ENCODE measurements around the gene SPDYE4. TPM values are rescaled to one million over a fixed set of nuclear protein-coding genes. Genes with fewer than 3 reads are reported as not detected.

The SPDYE4 gene
- total RNA-seq, 1 experiment from 2014 or later = not detected

GRCh38 chr17:8785547-8786413 lies 27.4 kb upstream of the SPDYE4 start:
- peak; percentile 45 for DNase-seq (ENCODE audit: low read depth)

- DNase-seq (ENCODE audit: low read depth) = no peak
Observed at GRCh38 chr17:8782176-8782575, 23.8 kb upstream of the SPDYE4 start.

- no peak for DNase-seq (ENCODE audit: low read depth)
Observed at GRCh38 chr17:8781776-8782175, 23.4 kb upstream of the SPDYE4 start.

GRCh38 chr17:8776881-8777280 lies 18.5 kb upstream of the SPDYE4 start:
- no peak for DNase-seq (ENCODE audit: low read depth)

- DNase-seq (ENCODE audit: low read depth) = no peak
Observed at GRCh38 chr17:8776248-8776647, 17.9 kb upstream of the SPDYE4 start.

GRCh38 chr17:8766731-8767130 lies 8.4 kb upstream of the SPDYE4 start:
- DNase-seq (ENCODE audit: low read depth) = no peak

GRCh38 chr17:8762012-8762411 lies 3.7 kb upstream of the SPDYE4 start:
- no peak for DNase-seq (ENCODE audit: low read depth)

- no peak for DNase-seq (ENCODE audit: low read depth)
Observed at GRCh38 chr17:8757189-8757588, 1.2 kb downstream of the SPDYE4 start.

GRCh38 chr17:8755590-8756255 lies 2.6 kb downstream of the SPDYE4 start:
- DNase-seq (ENCODE audit: low read depth) = no peak

GRCh38 chr17:8754890-8755289 lies 3.5 kb downstream of the SPDYE4 start:
- DNase-seq (ENCODE audit: low read depth) = no peak

- DNase-seq (ENCODE audit: low read depth) = peak; percentile 18
Observed at GRCh38 chr17:8753976-8754440, 4.3 kb downstream of the SPDYE4 start.

GRCh38 chr17:8753136-8753975 lies 5.0 kb downstream of the SPDYE4 start:
- no peak for DNase-seq (ENCODE audit: low read depth)

GRCh38 chr17:8749616-8750015 lies 8.7 kb downstream of the SPDYE4 start:
- DNase-seq (ENCODE audit: low read depth) = no peak

GRCh38 chr17:8747742-8748141 lies 10.6 kb downstream of the SPDYE4 start:
- no peak for DNase-seq (ENCODE audit: low read depth)

- DNase-seq (ENCODE audit: low read depth) = peak; percentile 13
Observed at GRCh38 chr17:8746501-8747236, 11.7 kb downstream of the SPDYE4 start.

- DNase-seq (ENCODE audit: low read depth) = peak; percentile 18
Observed at GRCh38 chr17:8745586-8746500, 12.5 kb downstream of the SPDYE4 start.

- DNase-seq (ENCODE audit: low read depth) = no peak
Observed at GRCh38 chr17:8744086-8744785, 14.1 kb downstream of the SPDYE4 start.

- DNase-seq (ENCODE audit: low read depth) = no peak
Observed at GRCh38 chr17:8742819-8743218, 15.5 kb downstream of the SPDYE4 start.

- DNase-seq (ENCODE audit: low read depth) = no peak
Observed at GRCh38 chr17:8742274-8742673, 16.1 kb downstream of the SPDYE4 start.

- no peak for DNase-seq (ENCODE audit: low read depth)
Observed at GRCh38 chr17:8741771-8742170, 16.6 kb downstream of the SPDYE4 start.

All from M059J (cell line).